GM19438 (cell line): Measurements from ENCODE around the gene KCNC4.

Experiments
- ATAC-seq: cut with Tn5 transposase; IDR thresholded peaks from one replicate; pipeline ENCODE4 v1.9.1; 2021; ENCODE audit warnings: low read depth; ENCODE audit not compliant: unreplicated experiment

KCNC4 gene

DNA sequence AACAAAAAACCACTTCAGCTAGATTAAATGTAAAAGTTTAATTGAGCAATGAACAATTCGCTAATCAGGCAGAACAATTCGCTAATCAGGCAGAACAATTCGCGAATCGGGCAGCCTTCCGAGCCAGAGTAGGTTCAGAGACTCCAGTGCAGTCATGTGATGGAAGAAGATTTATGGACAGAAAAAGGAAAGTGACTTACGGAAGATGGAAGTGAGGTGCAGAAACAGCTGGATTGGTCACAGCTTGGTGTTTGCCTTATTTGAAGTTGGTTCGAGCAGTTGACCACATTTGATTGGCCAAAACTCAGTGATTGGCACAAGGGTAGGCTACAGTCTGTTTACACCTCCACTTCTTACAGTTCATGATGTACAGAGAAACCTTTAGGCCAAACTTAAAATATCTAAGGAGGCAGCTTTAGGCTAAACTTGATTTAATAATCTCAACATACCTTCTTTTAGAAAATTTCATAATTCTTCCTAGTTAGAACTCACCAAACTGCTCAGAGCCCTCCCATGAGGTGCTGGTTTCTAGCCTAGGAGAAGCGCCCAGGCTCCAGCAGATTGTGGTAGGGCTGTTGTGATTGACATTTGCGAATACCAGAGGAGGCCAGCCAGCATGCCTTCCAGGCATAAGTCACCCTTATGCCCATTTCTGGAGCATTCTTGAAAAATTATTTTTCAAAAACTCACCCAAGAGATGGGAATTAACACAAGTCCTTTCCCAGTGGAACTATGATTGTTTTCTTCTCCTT lies 22.8 kb upstream of the KCNC4 start:
- no peak for ATAC-seq

DNA sequence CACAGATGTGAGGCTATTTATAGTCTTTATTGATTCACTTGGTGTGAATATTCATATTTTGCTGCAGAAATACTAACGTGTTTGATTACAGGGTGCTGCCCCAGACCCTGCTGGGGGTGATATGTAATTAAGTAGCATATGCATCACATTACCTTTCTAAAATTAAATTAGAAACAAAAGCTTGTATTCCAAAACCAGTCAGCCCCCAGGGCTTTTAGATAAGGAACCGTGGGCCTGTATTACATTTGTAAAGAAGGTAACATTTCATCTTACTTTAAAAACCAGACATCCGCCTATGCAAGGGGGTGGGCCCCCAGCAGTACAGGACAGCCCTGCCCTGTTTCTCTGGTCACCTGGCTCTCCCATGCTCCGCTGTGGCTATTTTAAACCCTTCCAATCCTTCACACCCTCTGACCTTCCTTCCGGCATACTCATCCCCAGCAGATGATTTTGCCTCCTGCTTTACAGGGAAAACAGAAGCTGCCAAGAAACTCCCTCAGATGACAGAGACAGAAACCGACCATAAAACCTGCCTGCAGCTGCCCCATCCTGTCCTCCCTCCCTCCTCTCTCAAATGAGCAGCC lies 22.0 kb upstream of the KCNC4 start:
- ATAC-seq, result no peak

DNA sequence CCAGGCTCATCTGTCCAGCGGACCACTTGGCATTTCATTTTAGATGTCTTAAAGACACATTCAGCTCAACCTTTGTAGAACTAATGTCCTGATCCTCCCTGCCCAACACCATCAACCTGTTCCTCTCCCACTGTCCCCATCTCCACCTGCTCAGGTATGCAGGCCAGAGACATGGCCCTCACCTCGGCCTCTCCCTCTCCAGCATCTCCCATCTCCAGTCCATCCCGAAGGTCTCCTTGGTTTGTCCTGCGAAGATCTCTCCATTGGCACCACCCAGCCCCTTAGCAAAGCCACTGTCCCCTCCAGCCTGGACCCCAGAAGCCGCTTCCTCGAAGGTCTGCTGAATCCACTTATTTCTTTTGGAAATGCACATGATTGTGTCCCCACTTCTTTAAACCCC lies 20.9 kb upstream of the KCNC4 start:
- no peak for ATAC-seq

DNA sequence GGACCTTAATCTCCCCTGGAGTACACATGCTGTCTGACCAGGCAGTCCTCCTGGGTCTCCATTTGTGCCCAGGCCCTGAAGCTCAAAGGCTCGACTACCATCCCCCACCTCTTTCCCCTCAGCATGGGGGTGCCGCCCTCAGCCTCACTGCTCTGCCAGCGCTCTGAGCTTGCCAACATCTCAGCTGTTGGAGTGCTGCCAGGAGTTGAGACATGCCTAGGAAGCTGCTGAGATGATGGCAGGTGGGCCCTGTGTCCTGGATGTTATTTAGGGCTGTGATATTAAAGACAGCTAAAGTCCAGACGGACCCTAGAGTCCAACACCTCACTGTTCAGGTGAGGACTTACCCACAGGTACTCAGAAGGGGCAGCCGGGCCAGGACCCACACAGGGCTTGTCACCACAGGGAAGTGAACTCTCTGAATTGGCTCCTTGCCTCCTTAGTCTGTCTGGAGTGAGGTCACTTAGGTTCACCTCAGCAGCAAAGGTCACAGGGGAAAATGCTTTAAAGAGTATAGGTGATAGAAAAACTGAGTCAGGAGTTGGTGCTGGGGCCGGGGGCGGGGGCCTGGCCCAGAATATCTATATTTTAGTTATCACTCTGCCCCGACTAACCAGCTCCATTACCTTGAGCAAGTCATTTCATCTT lies 19.7 kb upstream of the KCNC4 start:
- no peak for ATAC-seq

DNA sequence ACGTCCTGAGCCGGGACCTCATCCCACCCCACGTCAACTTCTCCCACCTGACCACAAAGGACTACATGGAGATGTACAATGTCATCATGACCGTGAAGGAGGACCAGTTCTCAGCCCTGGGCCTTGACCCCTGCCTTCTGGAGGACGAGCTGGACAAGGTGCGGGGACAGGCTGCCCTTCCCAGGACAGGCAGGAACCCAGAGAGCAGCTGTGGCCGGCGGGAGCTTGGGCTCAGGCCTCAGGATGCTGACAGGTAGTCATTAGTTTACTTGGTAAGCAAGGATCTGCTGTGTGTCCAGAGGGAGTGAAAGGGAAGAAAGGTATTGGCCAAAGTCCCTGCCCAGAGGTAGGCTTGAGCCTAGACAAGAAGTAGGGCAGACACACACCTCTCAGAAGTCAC lies 17.6 kb upstream of the KCNC4 start:
- no peak for ATAC-seq

DNA sequence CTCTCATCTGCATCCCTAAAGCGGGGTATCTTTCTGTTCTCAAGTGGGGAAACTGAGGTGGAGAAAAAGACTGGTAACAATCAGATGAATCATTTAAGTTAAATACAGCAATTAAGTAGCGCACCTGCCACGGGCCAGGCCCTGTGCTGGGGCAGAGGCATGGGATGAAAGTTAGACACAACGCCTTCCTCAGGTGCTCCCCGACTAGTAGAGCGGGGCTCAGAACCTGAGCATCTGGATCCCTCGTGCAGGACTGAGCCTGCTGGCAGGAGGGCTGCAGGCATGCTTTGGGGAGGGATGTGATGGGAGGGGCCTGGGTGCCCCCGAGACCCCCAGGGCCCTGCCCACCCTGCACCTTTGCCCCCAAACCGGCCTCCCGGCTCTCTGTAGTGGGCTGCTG lies 14.9 kb upstream of the KCNC4 start:
- no peak for ATAC-seq

DNA sequence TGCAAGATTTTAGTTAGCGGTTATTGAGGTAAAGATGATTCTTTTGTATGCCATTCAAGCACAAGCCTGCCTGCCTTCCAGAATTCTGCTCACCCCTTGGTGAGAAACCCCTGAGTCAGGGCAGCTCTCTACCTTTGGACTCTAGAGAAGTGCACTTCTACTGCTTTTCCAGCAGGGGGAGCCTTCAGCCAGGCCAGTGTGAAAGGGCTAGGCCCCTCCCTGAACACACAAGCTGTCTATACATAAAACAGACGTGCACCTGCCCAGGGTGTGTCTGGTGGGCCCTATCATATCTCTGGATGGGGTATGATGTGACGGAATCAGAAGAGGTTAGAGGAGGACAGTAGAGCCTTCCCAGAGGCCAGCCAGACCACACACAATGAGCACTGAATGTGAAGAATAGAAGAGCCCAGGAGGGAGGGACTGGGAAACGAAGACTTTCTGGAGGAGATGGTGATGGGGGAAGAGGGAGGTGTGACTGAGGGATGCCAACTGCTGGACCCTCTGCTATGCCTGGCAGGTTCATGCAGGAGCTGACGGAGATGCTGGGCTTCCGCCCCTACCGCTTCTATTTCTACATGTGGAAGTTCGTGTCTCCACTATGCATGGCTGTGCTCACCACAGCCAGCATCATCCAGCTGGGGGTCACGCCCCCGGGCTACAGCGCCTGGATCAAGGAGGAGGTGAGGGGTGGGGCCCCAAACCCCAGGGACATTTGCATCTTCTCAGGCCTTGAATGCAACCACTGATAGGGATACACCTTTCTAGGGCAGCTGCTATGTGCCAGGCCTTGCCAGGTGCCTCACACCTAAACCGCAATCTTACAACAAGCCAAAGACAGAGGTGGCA lies 13.0 kb upstream of the KCNC4 start:
- ATAC-seq, result no peak

DNA sequence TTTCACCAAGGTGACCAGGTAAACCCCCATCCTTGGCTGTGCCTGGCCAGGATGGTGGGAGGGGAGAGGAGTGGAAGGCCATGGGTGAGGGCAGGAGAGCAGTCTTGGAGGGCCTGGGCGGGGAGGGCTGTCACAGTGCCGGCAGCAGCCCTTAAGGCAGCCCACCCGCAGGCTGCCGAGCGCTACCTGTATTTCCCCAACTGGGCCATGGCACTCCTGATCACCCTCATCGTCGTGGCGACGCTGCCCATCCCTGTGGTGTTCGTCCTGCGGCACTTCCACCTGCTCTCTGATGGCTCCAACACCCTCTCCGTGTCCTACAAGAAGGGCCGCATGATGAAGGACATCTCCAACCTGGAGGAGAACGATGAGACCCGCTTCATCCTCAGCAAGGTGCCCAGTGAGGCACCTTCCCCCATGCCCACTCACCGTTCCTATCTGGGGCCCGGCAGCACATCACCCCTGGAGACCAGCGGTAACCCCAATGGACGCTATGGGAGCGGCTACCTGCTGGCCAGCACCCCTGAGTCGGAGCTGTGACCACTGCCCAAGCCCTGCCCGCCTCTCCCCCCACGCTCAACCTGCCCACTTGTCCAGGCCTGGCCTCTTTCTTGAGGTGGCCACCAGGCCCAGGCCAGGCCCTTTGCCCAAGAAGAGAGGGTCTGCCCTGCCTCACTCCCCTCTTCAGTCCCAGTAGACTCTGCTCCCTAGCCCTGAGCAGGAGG lies 12.0 kb upstream of the KCNC4 start:
- ATAC-seq, result no peak

DNA sequence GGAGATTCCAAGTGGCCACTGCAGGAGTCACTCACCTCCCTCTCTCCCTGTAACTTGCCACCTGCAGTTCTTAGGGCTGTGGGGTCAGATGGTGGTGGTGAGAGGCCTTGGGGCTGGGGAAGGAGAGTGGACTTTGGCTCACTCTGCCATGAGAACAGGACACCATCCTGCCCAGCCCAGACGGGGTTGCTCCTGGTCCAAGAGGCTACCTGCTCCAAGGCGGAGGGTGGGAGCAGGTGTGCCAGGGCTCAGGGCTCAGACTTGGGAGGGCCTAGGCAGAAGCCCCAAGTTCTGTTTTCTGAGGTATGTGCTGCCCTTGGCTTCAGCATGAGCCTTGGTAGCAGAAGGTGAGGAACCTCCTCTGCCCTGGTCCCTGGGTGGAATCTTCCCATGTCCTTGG lies 11.4 kb upstream of the KCNC4 start:
- no peak for ATAC-seq

DNA sequence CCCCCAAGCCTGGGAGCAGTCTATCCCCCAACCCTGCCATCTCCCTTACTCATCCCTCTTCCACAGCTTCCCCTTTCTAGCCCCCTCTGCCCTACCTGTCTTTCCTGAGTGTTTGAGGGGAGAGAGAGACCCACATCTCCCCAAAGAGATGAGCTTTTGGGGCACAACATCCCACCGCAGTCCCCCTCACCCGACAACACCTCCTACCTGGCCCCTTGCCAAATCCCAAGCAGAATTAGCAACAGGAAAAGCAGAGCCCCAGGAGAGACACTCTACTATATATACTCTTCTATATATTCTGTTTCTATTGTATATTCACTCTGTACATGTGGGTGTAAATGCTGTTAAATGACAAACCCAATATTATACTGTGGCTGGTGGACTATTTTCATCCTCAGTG lies 9.9 kb upstream of the KCNC4 start:
- no peak for ATAC-seq

DNA sequence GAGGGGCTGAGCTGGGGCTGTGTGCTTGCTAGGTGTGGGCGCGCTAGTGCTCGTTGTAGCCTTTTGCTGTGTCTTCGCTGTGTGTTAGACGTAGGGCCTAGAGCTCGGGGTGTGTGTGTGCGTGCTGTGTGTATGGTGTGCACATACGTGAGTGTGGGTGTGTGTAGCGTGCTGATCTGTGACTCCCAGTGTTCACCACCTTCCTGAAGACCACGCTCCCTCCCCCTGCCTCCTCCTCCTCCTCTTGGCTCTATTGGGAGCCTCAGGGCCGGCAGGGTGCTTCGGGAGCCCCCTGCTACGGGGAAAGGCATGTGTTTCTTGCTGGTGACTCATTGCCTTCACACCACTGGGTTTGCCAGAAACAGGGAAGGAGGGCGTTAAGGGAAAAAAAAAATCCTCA lies 9.4 kb upstream of the KCNC4 start:
- ATAC-seq, result no peak

DNA sequence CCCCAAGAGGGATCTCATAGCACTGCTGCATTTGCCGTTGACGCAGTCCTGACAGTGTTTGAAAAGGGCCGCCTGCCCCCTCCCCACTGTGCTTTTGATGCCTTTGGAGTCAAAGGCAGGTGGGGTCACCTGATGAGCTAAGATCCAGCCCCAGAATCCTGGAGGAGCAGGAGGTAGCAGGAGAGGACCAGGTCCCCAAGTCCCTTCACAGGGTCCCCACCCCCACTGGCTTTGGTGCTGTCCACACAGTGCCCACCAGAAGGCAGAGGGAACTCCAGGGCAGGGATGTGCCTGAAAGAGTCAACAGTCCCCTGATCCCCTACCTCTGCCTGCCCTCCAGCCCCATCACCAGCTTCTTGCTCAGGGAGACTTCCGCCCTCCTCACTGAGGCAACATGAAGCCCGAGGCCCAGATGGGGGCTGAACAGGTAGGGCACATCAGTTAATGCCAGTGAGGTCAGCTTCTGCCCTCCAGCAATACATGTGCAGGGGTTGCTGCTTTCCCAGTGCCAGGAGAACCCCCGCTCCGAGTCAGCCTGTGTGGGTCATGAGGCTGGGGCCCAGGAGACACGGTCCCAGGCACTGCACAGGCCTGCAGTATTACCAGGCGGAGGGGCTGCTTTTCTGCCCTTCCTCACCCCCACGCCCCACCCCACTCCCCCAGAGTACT lies 8.8 kb upstream of the KCNC4 start:
- ATAC-seq, result no peak

DNA sequence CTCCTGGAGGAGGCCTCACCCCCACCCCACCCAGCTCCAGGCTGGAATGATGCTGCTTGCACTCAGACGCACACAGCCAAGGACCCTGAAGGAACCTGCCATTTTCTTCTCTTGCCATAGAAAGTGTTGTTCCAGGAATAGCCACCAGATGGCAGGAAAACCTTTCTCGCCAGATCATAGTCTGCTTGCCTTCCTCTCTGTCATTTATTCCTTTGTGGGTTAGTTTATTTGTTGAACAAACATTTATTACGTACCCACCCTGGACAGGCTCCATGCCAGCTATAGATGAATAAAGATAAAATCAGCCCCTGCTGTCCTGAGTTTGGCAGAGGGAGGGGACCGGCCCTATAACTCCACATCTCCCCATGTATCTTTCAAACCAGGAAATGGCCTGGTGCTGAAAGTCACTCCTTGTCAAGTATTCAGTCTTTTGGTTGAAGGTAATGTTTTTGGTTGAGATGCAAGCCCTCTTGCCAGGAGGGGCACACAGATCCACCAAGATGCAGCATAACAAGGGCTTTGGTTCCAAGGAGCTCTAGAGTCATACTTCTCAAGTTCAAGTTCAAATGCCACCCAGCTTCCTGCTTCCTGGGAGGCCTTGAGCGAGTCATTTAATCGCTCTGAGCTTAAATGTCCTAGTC lies 7.0 kb upstream of the KCNC4 start:
- no peak for ATAC-seq

DNA sequence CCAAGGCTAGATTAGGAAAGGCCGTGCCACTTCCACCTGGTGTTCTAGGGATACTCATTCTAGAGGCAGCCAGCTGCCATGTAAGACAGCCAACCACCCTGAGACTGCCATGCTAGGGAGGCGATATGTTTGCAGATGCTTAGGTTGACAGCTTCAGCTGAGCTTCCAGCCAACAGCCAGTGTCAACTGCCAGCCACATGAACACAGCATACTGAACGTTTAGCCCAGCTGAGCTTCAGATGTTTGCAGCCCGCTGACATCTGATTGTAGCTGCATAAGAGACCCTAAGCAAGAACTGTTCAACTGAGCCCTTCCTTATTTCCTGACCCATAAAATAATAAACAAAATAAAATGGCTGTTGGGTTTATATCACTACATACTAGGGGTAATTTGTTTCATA lies 5.0 kb upstream of the KCNC4 start:
- ATAC-seq, result no peak

DNA sequence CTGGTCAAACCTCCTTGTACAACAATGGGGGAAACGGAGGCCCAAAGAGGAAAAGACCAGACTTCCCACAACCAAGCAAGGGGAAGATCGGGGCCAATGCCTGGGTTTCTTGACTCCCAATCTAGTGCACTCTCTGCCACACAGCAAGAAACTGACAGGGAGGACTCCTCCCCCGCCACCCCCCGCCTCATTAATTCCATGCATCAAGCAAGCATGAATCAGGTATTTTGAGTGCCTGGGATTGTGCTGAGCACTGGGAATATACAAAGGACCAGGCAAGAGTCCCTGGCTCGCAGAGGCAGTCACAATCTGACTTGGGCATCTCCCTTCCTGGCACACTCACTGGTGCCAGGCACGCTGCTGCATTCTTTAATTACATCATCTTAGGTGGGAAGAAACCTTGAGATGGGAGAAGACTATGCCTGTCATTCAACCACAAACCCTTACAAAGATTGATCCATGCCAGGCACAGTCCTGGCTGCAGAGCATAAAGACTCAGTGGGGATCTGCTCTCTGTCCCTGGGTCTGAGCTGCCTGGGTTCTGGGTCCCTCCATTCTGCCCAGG lies 4.4 kb upstream of the KCNC4 start:
- ATAC-seq, result no peak

DNA sequence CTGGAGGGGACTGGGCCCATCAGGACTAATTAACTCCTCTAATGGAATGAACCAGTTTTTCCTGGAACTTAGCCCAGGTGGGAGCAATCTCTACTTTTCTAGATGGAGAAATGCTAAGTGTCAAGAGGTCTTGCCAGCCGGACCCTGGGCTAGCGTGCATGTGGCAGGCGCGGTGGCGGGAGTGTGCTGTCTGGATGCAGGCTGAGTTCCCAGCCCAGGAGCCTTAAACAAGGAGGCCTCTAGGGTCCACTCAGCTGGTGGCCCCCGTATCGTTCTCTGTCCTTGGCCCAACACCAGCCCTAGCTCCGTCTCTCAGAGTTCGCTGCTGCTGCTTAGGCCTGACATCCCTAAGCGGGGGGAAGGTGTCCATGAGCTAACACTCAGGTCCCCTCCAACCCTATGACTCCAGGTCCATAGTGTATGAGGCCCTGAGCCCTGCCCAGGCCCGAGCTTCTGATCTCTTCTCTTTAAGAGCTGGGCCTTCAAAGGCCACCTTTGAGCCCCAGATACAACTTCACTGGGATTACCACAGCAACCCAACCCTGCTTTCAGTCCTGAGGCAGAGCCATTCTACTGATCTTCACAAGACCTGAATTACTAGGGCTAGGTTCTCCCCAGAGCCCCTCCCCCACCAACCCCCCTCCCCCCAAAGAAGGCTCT lies 3.7 kb upstream of the KCNC4 start:
- ATAC-seq, result no peak

DNA sequence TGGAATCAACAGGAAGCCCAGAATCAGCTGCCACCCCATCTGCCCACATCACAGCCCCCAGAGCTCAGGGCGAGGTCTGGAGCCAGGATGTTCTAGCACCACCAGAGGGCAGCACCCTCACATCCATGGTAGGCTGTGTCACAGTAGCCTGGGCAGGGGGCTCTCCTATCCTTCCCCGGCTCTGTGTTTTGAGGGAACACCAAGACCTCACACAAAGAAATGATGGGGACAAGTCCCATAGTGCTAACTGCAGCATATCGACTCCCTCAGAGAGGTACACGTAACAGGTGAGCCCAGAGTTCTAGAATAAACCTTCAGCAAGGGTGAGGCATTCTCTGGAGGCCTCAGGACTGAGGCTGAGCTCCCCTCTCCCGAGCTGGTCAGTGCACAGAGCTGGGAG lies 2.3 kb upstream of the KCNC4 start:
- no peak for ATAC-seq

DNA sequence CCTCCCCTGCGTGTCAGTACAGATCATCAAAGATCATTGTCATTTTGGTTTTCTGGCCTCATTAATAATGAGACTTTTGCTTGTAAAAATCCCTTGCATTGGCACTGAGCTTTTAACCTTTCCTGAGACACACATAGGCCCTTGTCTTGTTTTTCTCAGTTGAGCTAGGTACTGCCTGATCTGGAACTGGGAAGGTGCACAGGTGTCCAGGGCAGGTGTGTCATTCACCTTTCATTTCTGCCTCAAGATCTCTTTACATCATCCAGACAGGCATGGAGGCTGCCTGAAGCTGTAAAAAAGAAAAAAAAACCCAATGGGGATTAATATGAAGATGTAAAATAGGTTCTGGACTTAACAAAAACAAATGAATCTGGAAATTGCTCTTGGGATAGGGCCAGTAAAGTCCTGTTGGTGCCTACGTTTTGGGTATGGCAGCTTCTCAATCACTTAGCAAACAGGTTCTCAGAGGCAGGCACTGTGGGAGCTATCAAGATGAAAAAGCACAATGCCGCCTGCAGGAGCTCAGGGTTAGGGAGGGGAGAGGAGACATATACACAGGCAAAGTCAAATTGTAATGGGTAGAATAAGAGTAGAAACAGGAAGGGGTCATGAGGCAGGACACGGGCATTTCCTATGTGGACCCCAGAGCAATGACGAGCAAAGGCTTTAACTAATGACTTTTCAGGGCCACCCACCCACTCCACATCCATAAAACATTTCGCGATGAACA lies 1.0 kb upstream of the KCNC4 start:
- ATAC-seq, result no peak
